CD14-positive monocyte (primary cell): ENCODE data around the gene QKI. TPM values are rescaled to one million over a fixed set of nuclear protein-coding genes. Genes with fewer than 3 reads are reported as not detected.

Source experiments
- DNase-seq, 3 donors: peaks; one replicate each; pipeline ENCODE4 v3.0.0-alpha.2; 2011 to 2022
- H2AFZ ChIP-seq: 2 replicates; pipeline ENCODE4 v1.6.0; 2012; ENCODE audit warnings: mild to moderate bottlenecking, low read depth, low read length, inconsistent platforms; ENCODE audit not compliant: insufficient read depth, poor library complexity, severe bottlenecking
- H3K27ac ChIP-seq, 2 donors: 1 replicate in 1 of 2; 2 replicates in 1 of 2; pipeline ENCODE4 v1.5.1; 2012 to 2013; ENCODE audit warnings: low read length in 2 of 2, control low read depth in 1 of 2, inconsistent platforms in 1 of 2, low read depth in 1 of 2, mild to moderate bottlenecking in 1 of 2
- H3K27me3 ChIP-seq, 2 donors: one replicate each; pipeline versions ENCODE4 v1.6.0 to v1.6.1; 2011 to 2013; ENCODE audit warnings: low read length in 2 of 2; ENCODE audit not compliant: control insufficient read depth in 2 of 2, insufficient read depth in 2 of 2
- H3K36me3 ChIP-seq, 2 donors: replicated peaks in 1 of 2; 1 replicate in 1 of 2; 2 replicates in 1 of 2; pipeline versions ENCODE4 v1.5.1 to v1.6.1; 2012 to 2013; ENCODE audit warnings: low read length in 2 of 2, control low read depth in 1 of 2, inconsistent platforms in 1 of 2, mild to moderate bottlenecking in 1 of 2; ENCODE audit not compliant: insufficient read depth in 2 of 2, control insufficient read depth in 1 of 2
- H3K4me1 ChIP-seq, 2 donors: 1 replicate in 1 of 2; 2 replicates in 1 of 2; pipeline versions ENCODE4 v1.5.1 to v1.6.1; 2012 to 2013; ENCODE audit warnings: low read length in 2 of 2, control low read depth in 1 of 2, inconsistent platforms in 1 of 2, mild to moderate bottlenecking in 1 of 2, moderate library complexity in 1 of 2; ENCODE audit not compliant: insufficient read depth in 2 of 2, control insufficient read depth in 1 of 2
- H3K4me2 ChIP-seq: replicated peaks from 2 replicates; pipeline ENCODE3; 2012; ENCODE audit warnings: low read length, moderate library complexity, mild to moderate bottlenecking; ENCODE audit not compliant: poor library complexity, severe bottlenecking; ENCODE audit errors: extremely low read depth
- H3K4me3 ChIP-seq, 3 experiments: fragments of 200-600 bp in 1 of 3; sonication (generic) in 1 of 3; replicated peaks in 1 of 3; 1 replicate in 2 of 3; 2 replicates in 1 of 3; pipeline ENCODE4 v1.5.1; 2011 to 2013; ENCODE audit warnings: low read length in 3 of 3, mild to moderate bottlenecking in 3 of 3, control low read depth in 2 of 3, low read depth in 2 of 3, inconsistent platforms in 1 of 3, moderate library complexity in 1 of 3
- H3K79me2 ChIP-seq: 2 replicates; pipeline ENCODE4 v1.6.0; 2012; ENCODE audit warnings: mild to moderate bottlenecking, control low read depth, inconsistent platforms, low read length, moderate library complexity; ENCODE audit not compliant: insufficient read depth
- H3K9ac ChIP-seq: 2 replicates; pipeline ENCODE4 v1.6.0; 2017; ENCODE audit warnings: low read length, mild to moderate bottlenecking; ENCODE audit not compliant: insufficient read depth, poor library complexity, severe bottlenecking
- H3K9me3 ChIP-seq, 2 donors: replicated peaks in 1 of 2; 1 replicate in 1 of 2; 2 replicates in 1 of 2; pipeline versions ENCODE4 v1.5.1 to v1.6.1; 2012 to 2013; ENCODE audit warnings: low read length in 2 of 2, control low read depth in 1 of 2; ENCODE audit not compliant: control insufficient read depth in 1 of 2, insufficient read depth in 1 of 2
- H4K20me1 ChIP-seq: 2 replicates; pipeline ENCODE4 v1.6.0; 2012; ENCODE audit warnings: mild to moderate bottlenecking, low read length, control low read depth, moderate library complexity; ENCODE audit not compliant: insufficient read depth
- H3K27ac Mint-ChIP-seq, 7 donors: one replicate each; pipeline ENCODE4 v1.8.0; 2020; ENCODE audit warnings: mild to moderate bottlenecking in 7 of 7, mixed read lengths in 7 of 7, moderate library complexity in 6 of 7, inconsistent platforms in 2 of 7
- H3K27me3 Mint-ChIP-seq, 3 donors: one replicate each; pipeline ENCODE4 v1.8.0; 2021 to 2022; ENCODE audit warnings: low read depth in 3 of 3, mild to moderate bottlenecking in 3 of 3, mixed read lengths in 3 of 3, moderate library complexity in 3 of 3, inconsistent platforms in 1 of 3
- H3K36me3 Mint-ChIP-seq, 2 donors: one replicate each; pipeline ENCODE4 v1.8.0; 2020; ENCODE audit warnings: mixed read lengths in 2 of 2, inconsistent platforms in 1 of 2, mild to moderate bottlenecking in 1 of 2
- H3K4me1 Mint-ChIP-seq: one replicate; pipeline ENCODE4 v1.8.0; 2020; ENCODE audit warnings: mild to moderate bottlenecking, mixed read lengths
- H3K4me3 Mint-ChIP-seq, 2 donors: one replicate each; pipeline ENCODE4 v1.8.0; 2020; ENCODE audit warnings: mild to moderate bottlenecking in 2 of 2, mixed read lengths in 2 of 2, moderate library complexity in 1 of 2
- H3K9me3 Mint-ChIP-seq, 7 donors: one replicate each; pipeline ENCODE4 v1.8.0; 2020 to 2022; ENCODE audit warnings: mixed read lengths in 7 of 7, mild to moderate bottlenecking in 6 of 7, moderate library complexity in 6 of 7, inconsistent platforms in 2 of 7
- CTCF ChIP-seq: fragments of 200-600 bp; IDR thresholded peaks from one replicate; pipeline ENCODE4 v1.8.0; 2022; ENCODE audit warnings: antibody characterized with exemption, mild to moderate bottlenecking
- WGBS: methylation state at CpG from one replicate; pipeline ENCODE4 v1.1.5; 2013; ENCODE audit warnings: missing lambda C conversion rate; ENCODE audit not compliant: insufficient coverage; 5-methylcytosine and 5-hydroxymethylcytosine counted together
- intact Hi-C, 2 donors: fragments of 100-400 bp; cut with micrococcal nuclease; formaldehyde crosslinking; loops; one replicate each; pipeline versions ENCODE4 v1.15.0 to v1.15.1; 2023
- polyA plus RNA-seq, 3 donors: library from polyadenylated mRNA; depleted of rRNA in 1 of 3; unstranded in 2 of 3; stranded (reverse) in 1 of 3; fragments of 300-500 nt in 2 of 3; fragments of >200 nt in 1 of 3; fragmentation: Illumina TruSeq in 2 of 3; gene quantifications; 1 replicate in 2 of 3; 2 replicates in 1 of 3; pipeline ENCODE4 v1.2.3, GENCODE V29; 2012 to 2021

QKI gene
- polyA plus RNA-seq, 3 donors, result 24.3 to 154 (median 71.8) TPM

- Histone ChIP-seq H3K9me3 (no peaks in the 10 kb centered on the region), H3K27ac (peak overlapping the region in 1 of 2 donors; percentile 10), H3K4me3 (no peak overlapping the region), H3K4me1 (no peaks in the 10 kb centered on the region), H3K27me3 (no peaks in the 10 kb centered on the region), H3K79me2 (peaks cover 79% of the 10 kb centered on the region), H3K9ac (no peak overlapping the region), H3K4me2 (no peak overlapping the region), H3K36me3 (peaks cover 39 to 67% of the 10 kb centered on the region in 2 donors), H2AFZ (no peak overlapping the region), H4K20me1 (peaks cover 98% of the 10 kb centered on the region)
- peaks cover 46 to 68% of the 10 kb centered on the region in 2 donors for H3K36me3 Mint-ChIP-seq
- intact Hi-C loops, result loop anchor here in 1 of 2 donors (10.0 kb wide), 1 partner anchor 135 kb away; no protein-coding TSS in a partner anchor
- no peak for DNase-seq
- WGBS, result no CpG with 5 or more reads among the region's 3 CpGs
- no peak for TF ChIP-seq CTCF
- no peak overlapping the region for H3K4me3 Mint-ChIP-seq
- no peaks in the 10 kb centered on the region for H3K9me3 Mint-ChIP-seq
- H3K27ac Mint-ChIP-seq, result peak overlapping the region in 1 of 7 donors; percentile 47
- peaks cover 3% of the 10 kb centered on the region for H3K4me1 Mint-ChIP-seq
- peaks cover 0 to 1% (median 0%) of the 10 kb centered on the region in 3 donors for H3K27me3 Mint-ChIP-seq
Measured at GRCh38 chr6:163559661-163560060, 145.1 kb downstream of the QKI start.

DNA sequence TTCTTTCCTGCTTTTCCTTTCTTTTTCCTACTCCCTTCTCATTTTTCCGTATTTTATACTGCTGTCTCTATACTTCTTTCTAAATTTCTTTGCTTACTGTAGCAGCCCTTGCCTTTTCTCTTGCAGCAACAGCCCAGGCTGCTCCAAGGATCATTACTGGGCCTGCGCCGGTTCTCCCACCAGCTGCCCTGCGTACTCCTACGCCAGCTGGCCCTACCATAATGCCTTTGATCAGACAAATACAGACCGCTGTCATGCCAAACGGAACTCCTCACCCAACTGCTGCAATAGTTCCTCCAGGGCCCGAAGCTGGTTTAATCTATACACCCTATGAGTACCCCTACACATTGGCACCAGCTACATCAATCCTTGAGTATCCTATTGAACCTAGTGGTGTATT is 148.8 kb downstream of the QKI start:
- TF ChIP-seq CTCF, result no peak
- no peak overlapping the region for H3K4me3 ChIP-seq
- no peaks in the 10 kb centered on the region for H3K27me3 ChIP-seq
- no peak overlapping the region for H3K4me2 ChIP-seq
- Mint-ChIP-seq H3K4me1 (peaks cover 2% of the 10 kb centered on the region), H3K27ac (peak overlapping the region in 1 of 7 donors; percentile 41), H3K27me3 (no peaks in the 10 kb centered on the region), H3K36me3 (peaks cover 56 to 75% of the 10 kb centered on the region in 2 donors), H3K4me3 (no peak overlapping the region), H3K9me3 (no peaks in the 10 kb centered on the region)
- H3K36me3 ChIP-seq, result peaks cover 64 to 95% of the 10 kb centered on the region in 2 donors
- no peak overlapping the region for H3K27ac ChIP-seq
- 96% methylated on average over 5 of the region's 8 CpGs for WGBS
- intact Hi-C loops, result no loop called here
- H4K20me1 ChIP-seq, result peaks cover 97% of the 10 kb centered on the region
- H3K9me3 ChIP-seq, result no peaks in the 10 kb centered on the region
- no peak overlapping the region for H3K9ac ChIP-seq
- no peak for DNase-seq
- H3K4me1 ChIP-seq, result no peaks in the 10 kb centered on the region
- no peak overlapping the region for H2AFZ ChIP-seq
- H3K79me2 ChIP-seq, result peaks cover 43% of the 10 kb centered on the region
